ENCODE results near the gene HOXD8.
A peak's percentile ranks its signal among the peaks of the same experiment; 100 is the strongest.

DNA sequence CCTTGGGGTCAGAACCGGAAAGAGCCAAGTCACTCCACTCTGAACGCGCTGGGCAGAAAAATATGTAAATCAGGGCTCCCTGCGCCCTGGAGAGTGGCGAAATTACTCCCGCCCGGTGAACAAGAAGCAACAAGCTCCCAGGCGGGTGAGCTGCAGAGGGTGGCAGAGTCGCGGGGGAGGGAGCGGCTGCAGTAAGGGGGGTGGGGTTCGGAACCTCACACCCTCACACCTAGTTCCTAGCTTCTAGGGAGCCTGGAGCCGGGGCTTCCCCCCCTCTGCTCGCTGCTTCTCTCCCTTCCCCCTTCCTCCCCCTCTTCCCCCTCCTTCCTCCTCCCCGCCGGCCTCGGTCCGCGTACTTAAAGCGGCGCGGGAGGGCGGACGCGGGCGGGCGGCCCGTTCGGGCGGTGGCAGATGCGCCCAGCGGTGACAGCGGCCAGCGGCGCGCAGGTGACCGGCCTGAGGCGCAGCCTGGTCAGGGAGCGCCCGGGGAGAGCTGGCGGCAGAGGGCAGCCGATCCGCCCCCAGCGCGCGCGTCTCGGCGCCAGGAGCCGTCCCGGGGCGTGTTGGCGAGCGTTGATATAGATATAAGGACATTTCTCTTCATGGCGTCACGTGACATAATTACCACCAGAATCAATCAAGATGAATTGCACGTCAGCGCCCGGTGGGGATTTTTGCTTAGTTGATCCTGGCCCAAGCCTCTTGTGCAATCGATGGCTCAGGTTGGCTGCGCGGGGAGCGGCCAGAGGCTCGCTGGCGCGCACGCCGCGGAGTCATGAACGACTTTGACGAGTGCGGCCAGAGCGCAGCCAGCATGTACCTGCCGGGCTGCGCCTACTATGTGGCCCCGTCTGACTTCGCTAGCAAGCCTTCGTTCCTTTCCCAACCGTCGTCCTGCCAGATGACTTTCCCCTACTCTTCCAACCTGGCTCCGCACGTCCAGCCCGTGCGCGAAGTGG, 22.6 kb upstream of the HOXD8 start, which contains the start of gene HOXD11:
- TF ChIP-seq ZNF768 (tag by site-specific recombination; IDR thresholded peaks at IDR 0.05), result no peak
- TF ChIP-seq ZNF112 (tag by site-specific recombination; IDR thresholded peaks at IDR 0.05), result no peak
- TF ChIP-seq, protein P1, sequence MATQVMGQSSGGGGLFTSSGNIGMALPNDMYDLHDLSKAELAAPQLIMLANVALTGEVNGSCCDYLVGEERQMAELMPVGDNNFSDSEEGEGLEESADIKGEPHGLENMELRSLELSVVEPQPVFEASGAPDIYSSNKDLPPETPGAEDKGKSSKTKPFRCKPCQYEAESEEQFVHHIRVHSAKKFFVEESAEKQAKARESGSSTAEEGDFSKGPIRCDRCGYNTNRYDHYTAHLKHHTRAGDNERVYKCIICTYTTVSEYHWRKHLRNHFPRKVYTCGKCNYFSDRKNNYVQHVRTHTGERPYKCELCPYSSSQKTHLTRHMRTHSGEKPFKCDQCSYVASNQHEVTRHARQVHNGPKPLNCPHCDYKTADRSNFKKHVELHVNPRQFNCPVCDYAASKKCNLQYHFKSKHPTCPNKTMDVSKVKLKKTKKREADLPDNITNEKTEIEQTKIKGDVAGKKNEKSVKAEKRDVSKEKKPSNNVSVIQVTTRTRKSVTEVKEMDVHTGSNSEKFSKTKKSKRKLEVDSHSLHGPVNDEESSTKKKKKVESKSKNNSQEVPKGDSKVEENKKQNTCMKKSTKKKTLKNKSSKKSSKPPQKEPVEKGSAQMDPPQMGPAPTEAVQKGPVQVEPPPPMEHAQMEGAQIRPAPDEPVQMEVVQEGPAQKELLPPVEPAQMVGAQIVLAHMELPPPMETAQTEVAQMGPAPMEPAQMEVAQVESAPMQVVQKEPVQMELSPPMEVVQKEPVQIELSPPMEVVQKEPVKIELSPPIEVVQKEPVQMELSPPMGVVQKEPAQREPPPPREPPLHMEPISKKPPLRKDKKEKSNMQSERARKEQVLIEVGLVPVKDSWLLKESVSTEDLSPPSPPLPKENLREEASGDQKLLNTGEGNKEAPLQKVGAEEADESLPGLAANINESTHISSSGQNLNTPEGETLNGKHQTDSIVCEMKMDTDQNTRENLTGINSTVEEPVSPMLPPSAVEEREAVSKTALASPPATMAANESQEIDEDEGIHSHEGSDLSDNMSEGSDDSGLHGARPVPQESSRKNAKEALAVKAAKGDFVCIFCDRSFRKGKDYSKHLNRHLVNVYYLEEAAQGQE (tag by site-specific recombination; IDR thresholded peaks at IDR 0.05), result no peak
- TF ChIP-seq HOXC10 (CRISPR knock-in tag; IDR thresholded peaks at IDR 0.05), result no peak; the same call in 1 of the 2 replicates
- peak; percentile 73 for TF ChIP-seq ZBTB17 (tag by site-specific recombination; IDR thresholded peaks at IDR 0.05)
- TF ChIP-seq ZNF133 (tag by site-specific recombination; IDR thresholded peaks at IDR 0.05), result no peak
- peak; percentile 53 for TF ChIP-seq ZFP69B (tag by site-specific recombination; IDR thresholded peaks at IDR 0.05)
- TF ChIP-seq, protein P2, sequence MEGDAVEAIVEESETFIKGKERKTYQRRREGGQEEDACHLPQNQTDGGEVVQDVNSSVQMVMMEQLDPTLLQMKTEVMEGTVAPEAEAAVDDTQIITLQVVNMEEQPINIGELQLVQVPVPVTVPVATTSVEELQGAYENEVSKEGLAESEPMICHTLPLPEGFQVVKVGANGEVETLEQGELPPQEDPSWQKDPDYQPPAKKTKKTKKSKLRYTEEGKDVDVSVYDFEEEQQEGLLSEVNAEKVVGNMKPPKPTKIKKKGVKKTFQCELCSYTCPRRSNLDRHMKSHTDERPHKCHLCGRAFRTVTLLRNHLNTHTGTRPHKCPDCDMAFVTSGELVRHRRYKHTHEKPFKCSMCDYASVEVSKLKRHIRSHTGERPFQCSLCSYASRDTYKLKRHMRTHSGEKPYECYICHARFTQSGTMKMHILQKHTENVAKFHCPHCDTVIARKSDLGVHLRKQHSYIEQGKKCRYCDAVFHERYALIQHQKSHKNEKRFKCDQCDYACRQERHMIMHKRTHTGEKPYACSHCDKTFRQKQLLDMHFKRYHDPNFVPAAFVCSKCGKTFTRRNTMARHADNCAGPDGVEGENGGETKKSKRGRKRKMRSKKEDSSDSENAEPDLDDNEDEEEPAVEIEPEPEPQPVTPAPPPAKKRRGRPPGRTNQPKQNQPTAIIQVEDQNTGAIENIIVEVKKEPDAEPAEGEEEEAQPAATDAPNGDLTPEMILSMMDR (tag by site-specific recombination; IDR thresholded peaks at IDR 0.05), result peak; percentile 38; the same call in 1 of the 2 replicates
- TF ChIP-seq ZNF610 (tag by site-specific recombination; IDR thresholded peaks at IDR 0.05; ENCODE audit: borderline replicate concordance), result no peak; the same call in 1 of the 2 replicates
- TF ChIP-seq ZNF23 (tag by site-specific recombination; IDR thresholded peaks at IDR 0.05; ENCODE audit: borderline replicate concordance), result no peak
- TF ChIP-seq, protein P3, sequence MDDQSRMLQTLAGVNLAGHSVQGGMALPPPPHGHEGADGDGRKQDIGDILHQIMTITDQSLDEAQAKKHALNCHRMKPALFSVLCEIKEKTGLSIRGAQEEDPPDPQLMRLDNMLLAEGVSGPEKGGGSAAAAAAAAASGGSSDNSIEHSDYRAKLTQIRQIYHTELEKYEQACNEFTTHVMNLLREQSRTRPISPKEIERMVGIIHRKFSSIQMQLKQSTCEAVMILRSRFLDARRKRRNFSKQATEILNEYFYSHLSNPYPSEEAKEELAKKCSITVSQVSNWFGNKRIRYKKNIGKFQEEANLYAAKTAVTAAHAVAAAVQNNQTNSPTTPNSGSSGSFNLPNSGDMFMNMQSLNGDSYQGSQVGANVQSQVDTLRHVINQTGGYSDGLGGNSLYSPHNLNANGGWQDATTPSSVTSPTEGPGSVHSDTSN (CRISPR knock-in tag; IDR thresholded peaks at IDR 0.05), result 0 out of 2 replicates have a peak, but pooled peaks have one; percentile 13
- peak; percentile 55 for TF ChIP-seq PRDM1 (tag by site-specific recombination; IDR thresholded peaks at IDR 0.05)
